Measurements from ENCODE around the gene CLDN22.

The CLDN22 gene

GRCh38 chr4:183304538-183304937 is 15.5 kb downstream of the CLDN22 start:
- CTCF ChIA-PET, result no interaction called here
- TF ChIP-seq GLIS1 (tag by site-specific recombination; IDR thresholded peaks at IDR 0.05) (no peak), KLF8 (tag by site-specific recombination; IDR thresholded peaks at IDR 0.05) (no peak), ZNF777 (tag by site-specific recombination; IDR thresholded peaks at IDR 0.05; ENCODE audit: borderline replicate concordance) (no peak), GLI4 (tag by site-specific recombination; IDR thresholded peaks at IDR 0.05) (no peak), KLF9 (tag by site-specific recombination; IDR thresholded peaks at IDR 0.05; ENCODE audit: low read depth) (no peak), ZNF174 (tag by site-specific recombination; IDR thresholded peaks at IDR 0.05) (no peak), ZNF521 (tag by site-specific recombination; IDR thresholded peaks at IDR 0.05) (no peak), ZFP37 (tag by site-specific recombination; IDR thresholded peaks at IDR 0.05) (no peak), ZNF214 (tag by site-specific recombination; IDR thresholded peaks at IDR 0.05; ENCODE audit: borderline replicate concordance) (no peak), ZBTB17 (tag by site-specific recombination; IDR thresholded peaks at IDR 0.05) (no peak), ZNF791 (tag by site-specific recombination; IDR thresholded peaks at IDR 0.05) (no peak), ZNF292 (tag by site-specific recombination; IDR thresholded peaks at IDR 0.05; ENCODE audit: borderline replicate concordance, low read depth) (no peak), PRDM6 (tag by site-specific recombination; IDR thresholded peaks at IDR 0.05) (no peak), ZBTB11 (tag by site-specific recombination; conservative IDR thresholded peaks at IDR 0.05; ENCODE audit: low read depth) (no peak), ZNF571 (tag by site-specific recombination; IDR thresholded peaks at IDR 0.05) (no peak), ZNF664 (tag by site-specific recombination; IDR thresholded peaks at IDR 0.05) (no peak), ZNF202 (tag by site-specific recombination; IDR thresholded peaks at IDR 0.05; ENCODE audit: borderline replicate concordance) (no peak), ZNF473 (tag by site-specific recombination; IDR thresholded peaks at IDR 0.05) (no peak), ZNF600 (tag by site-specific recombination; IDR thresholded peaks at IDR 0.05) (no peak), SP7 (tag by site-specific recombination; IDR thresholded peaks at IDR 0.05) (no peak)
- Histone ChIP-seq H3K4me1 (ENCODE audit: control insufficient read depth, insufficient read depth, low read length) (no peaks in the 10 kb centered on the region), H3K9me3 (ENCODE audit: control insufficient read depth, insufficient read depth, low read depth, low read length) (no peaks in the 10 kb centered on the region; the same call in 1 of the 2 replicates), H3K36me3 (ENCODE audit: control insufficient read depth in 2 of 2, insufficient read depth in 1 of 2, low read length in 2 of 2) (peaks cover 0 to 7% of the 10 kb centered on the region in 2 experiments; a peak in 2 of 3 replicates), H3K4me3 (ENCODE audit: low read depth, low read length) (no peak overlapping the region), H3K27ac (ENCODE audit: extremely low read depth, low read depth, low read length) (no peak overlapping the region)
- POLR2A ChIA-PET, result no interaction called here

GRCh38 chr4:183304067-183304466 is 16.0 kb downstream of the CLDN22 start:
- Histone ChIP-seq H3K4me1 (ENCODE audit: control insufficient read depth, insufficient read depth, low read length) (no peaks in the 10 kb centered on the region), H3K9me3 (ENCODE audit: control insufficient read depth, insufficient read depth, low read depth, low read length) (no peaks in the 10 kb centered on the region; the same call in 1 of the 2 replicates), H3K36me3 (ENCODE audit: control insufficient read depth in 2 of 2, insufficient read depth in 1 of 2, low read length in 2 of 2) (peaks cover 0 to 7% of the 10 kb centered on the region in 2 experiments; a peak in 2 of 3 replicates), H3K27ac (ENCODE audit: extremely low read depth, low read depth, low read length) (no peak overlapping the region), H3K4me3 (ENCODE audit: low read depth, low read length) (no peak overlapping the region)
- ChIA-PET CTCF (no interaction called here), POLR2A (no interaction called here)
- TF ChIP-seq ZNF221 (tag by site-specific recombination; IDR thresholded peaks at IDR 0.05; ENCODE audit: borderline replicate concordance), result no peak
